NCI-H460 (cell line): Measurements from ENCODE around the gene LAMTOR3. TPM values are rescaled to one million over a fixed set of nuclear protein-coding genes. Genes with fewer than 3 reads are reported as not detected.

Experiments
- DNase-seq: peaks from one replicate; pipeline ENCODE4 v3.0.0-alpha.2; 2016; ENCODE audit warnings: low read depth; ENCODE audit errors: extremely low read depth
- total RNA-seq: library from RNA; depleted of rRNA; stranded (reverse); fragments of >200 nt; shearing (Covaris generic); gene quantifications from 2 replicates; pipeline ENCODE4 v1.2.3, GENCODE V29; 2014

LAMTOR3 gene
- total RNA-seq, 1 experiment from 2014 or later, result 44.7 TPM

- peak; percentile 17 for DNase-seq
Observed at GRCh38 chr4:99863804-99864203, 30.4 kb downstream of the LAMTOR3 start.

GRCh38 chr4:99861120-99861905 lies 32.9 kb downstream of the LAMTOR3 start:
- DNase-seq, result no peak

- DNase-seq, result no peak
Observed at GRCh38 chr4:99860521-99860920, 33.7 kb downstream of the LAMTOR3 start.

DNA sequence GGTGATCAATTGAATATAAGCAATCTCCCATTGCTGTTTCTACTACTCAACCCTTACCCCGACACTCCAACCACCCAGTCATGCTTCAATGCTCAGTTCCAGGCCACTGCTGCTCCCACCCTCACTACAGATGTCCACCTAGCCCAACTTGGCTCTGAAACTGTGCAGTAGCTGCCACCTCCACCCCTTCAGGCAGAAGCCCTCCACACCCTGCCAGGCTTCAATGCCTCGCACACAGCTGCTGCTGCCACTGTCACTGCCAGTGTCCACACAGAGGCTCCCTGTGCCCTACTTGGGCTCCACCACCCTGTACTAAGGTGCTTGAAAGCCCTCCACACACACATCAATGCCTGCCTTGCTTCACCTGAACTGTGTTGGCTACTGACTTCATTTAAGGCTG lies 34.6 kb downstream of the LAMTOR3 start:
- no peak for DNase-seq

DNA sequence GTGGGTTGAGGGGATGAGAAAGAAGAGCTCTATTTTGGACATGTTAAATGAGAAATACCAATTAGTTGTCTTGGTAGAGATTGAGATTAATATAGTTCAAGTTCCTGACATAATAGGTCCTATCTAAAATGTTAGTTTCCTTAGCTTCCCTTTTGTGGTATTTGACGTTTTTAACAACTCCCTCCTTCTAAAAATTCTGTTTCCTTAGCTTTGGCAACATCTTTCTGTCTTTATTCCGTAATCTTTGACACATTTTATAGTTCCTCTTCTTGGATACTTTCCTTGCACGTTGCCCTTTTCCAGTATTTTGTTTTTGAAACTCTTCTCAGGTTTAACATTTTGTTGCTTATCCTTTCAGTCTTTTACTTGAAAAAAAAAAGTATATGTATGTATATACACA lies 36.9 kb downstream of the LAMTOR3 start:
- no peak for DNase-seq

DNA sequence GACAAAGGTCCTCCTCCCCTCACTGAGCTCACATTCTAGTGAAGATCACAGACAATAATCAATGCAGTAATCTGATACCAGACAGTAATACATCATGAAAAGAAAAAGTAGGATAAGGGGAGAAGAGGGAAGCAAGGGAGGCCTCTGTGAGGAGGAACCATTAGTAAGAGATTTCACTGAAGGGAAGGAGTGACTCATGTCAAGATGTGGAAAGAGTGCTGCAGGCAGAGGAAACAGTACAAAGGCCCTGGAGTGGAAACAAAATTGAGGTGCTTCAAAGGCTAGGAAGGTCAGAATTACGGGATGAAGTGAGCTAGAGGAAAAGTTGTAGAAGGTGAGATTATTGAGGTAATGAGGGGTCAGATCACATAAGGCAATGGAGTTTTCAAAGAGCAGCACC lies 38.1 kb downstream of the LAMTOR3 start:
- DNase-seq, result no peak

DNA sequence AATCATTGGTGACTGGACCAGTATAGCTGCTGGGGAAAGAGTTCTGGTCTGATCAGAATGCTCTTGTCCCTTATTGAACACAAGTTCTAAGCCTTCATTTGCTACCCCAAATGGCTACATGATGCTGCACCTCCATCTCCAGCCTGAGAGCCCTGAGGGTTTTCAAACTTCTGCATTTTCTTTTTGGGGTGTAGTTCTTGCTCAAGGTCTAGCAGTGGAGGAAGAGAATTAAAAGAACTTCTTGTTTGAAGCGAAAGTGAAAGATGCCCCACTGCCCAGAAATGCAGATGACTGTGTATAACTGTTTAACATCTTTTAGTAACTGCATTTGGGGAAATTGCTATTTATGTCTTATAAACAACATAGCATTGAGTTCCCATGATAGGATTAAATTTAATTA lies 38.5 kb downstream of the LAMTOR3 start:
- DNase-seq, result no peak

DNA sequence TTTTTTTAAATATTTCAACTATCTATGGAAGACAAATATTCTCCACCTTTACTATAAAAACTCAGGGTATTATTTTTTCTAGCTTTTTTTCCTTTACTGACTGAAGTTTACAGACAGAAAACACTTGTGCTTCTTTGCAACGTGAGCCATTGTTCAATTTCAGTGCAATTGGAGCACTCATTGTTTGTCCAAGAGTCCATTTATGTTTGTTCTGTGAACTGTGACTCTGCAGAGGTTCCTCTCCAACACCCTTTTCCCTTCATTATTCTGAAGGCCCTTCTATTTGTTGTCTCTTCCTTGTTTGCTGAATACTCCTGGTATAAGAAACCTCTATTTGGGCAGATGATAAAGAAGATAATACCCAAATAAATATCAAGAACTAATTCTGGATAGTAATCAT lies 40.2 kb downstream of the LAMTOR3 start:
- no peak for DNase-seq

DNA sequence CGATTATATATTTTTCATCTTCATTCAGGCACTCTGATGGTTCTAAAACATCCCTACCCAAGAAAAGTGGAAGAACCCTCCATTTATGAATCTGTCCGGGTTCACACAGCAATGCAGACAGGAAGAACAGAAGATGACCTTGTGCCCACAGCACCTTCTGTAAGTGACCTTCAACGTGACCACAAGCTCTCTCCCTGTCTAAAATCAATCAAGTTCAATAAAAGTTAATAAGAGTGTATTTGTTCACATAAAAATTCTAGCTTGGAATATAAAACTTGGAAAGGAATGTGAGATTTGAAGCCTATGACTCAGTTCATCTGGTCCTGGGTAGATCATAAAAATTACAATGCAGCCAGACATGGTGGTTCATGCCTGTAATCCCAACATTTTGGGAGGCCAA lies 41.0 kb downstream of the LAMTOR3 start:
- no peak for DNase-seq

DNA sequence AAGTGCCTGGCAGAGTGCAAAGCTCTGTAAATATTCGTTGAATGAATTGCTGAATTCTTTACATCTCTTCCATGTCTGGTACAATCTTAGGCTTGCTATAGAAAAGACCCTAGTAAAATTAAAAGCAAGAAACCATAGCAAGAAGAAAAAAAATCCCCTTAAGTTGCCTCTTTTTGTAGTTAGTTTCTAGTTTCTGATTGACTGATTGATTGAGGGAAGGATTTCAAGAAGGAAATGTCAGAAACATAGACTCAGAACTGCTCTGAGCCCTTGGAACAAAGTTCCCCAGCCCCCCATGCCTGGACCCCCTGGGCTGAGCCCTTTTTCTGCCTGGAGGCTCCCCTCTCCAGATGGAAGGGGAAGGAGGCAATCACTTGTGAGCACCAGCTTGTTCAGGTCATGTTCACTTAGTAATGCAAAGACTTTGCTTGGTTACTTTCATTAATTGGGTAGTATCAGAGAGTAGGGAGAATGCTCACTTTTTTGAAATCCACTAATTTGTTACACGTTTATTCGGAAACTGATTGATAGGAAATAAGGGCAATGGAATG lies 42.0 kb downstream of the LAMTOR3 start:
- no peak for DNase-seq

DNA sequence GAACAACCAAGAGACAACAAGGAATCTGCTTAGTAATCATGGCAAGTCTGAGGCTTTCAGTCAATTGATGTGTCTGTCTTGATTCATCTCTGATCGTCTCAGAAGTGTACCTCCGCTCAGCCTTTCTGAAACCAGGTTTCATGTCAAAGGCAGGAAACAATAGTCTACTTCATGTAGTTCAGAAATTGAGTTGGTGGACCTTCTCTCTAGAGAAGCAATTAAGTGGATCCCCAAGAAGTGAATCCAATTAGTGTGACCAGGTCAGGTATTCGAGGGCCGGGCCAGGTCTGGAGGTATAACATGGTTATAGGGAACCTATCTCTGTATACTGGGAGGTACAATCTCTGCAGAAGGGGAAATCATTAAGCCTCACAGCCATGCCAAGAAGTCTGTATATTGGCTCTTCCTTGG lies 45.6 kb downstream of the LAMTOR3 start:
- no peak for DNase-seq

GRCh38 chr4:99847362-99847976 lies 46.8 kb downstream of the LAMTOR3 start:
- DNase-seq, result no peak

DNA sequence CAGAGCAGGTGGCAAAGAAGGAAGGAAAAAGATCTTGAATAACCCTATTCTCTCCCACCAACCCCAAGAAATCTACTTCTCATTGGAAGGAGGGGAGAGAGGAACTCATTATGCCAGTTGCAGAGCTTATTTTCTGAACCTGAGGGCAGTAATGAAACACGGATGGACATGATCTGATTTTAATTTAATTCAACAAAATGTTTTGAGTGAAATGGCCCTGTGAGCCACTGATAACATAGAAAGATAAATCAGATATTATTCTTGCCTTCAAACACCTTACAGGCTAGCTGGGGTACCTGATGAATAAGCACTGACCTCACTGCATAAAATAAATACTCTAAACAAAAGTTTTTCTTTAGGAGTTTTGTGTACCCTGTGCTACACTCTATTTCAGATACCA lies 47.3 kb downstream of the LAMTOR3 start:
- DNase-seq, result no peak

DNA sequence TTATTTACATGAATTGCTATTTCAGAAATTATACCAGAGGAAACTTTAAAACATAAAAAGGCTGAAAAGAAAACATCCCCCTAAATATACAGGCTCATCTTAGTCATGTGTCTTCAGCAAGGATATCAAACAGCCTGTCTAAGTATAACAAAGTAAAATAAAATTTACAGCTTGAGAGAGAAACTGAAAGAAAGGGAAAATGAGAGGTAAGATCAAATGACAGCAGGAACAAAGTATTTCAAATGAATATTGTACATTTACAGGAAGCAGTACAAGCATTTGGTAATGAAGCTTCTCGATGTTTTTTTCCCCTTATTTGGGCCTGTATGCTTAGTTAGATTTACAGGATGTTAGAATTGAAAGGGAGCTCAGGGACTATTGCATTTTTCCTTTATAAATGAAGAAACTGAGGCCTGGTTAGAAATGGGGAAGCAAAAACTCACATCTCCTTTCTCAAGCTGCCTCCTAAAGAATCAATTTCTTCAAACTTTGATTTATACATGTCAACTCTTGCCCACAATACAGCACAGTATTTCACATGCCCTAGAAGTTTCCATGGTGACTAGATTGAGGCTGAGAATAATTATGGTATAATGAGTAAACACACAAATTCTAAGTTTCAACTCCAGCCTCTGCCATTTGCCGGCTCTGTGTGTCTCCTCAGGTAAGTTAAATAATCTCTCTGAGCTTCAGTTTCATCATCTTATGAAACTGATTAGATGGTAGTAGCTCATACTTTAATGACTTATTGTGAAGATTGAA lies 48.3 kb downstream of the LAMTOR3 start:
- DNase-seq, result no peak

- no peak for DNase-seq
Observed at GRCh38 chr4:99845179-99845578, 49.0 kb downstream of the LAMTOR3 start.

DNA sequence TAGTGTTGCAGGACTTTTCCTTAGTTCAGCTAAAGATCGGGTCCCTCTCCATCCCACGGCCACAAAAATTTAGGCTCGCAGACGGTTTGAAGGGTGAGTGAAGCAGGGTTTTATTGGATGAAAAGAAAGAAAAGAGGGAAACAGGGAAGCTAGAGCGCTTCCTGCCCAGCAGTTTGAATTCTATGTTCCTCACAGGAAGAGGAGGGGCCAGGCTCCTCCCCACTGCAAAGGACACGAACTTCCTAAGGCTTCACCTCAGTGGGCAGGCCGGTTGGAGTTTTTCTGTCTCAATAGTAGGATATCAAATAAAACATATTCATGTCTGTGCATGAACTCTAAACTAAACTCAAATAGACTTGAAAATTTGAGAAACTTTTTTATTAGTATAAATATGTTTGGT lies 50.2 kb downstream of the LAMTOR3 start:
- DNase-seq, result no peak

DNA sequence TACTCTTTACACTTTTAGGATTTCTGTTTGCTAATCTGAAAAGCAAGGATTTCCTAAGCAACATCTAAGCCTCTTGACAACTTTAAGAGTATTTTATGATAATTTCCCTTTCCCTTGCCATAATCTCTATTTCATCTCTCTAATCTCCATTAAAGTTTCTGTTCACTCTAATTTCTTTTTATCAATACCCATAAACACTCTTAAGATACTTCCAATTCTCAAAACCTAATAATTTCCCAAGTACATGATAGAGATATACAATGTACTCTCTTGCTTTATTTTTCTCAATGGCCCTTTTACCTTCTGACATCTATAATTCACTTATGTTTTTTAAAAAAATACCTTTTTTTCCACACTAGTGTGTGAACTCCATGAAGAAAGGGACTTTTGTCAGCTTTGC lies 50.8 kb downstream of the LAMTOR3 start:
- DNase-seq, result no peak

DNA sequence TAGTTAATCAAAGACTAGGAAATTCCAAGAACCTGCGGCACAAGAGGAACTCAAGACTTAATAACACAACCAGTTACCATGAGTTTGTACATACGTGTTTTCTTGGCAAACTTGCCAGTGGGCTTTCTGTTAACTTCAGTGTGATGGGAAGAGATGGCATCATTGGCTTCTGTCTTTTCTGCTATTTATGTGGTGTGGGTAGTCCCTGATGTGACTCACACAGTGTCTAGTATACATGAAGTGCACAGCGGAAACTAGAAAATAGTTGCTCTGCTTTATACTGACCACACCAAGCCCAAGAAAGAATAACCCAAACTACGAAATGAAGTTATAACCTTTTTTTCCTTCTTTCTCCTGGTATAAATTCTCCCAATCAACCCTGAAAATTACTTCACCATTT lies 53.1 kb downstream of the LAMTOR3 start:
- DNase-seq, result no peak

DNA sequence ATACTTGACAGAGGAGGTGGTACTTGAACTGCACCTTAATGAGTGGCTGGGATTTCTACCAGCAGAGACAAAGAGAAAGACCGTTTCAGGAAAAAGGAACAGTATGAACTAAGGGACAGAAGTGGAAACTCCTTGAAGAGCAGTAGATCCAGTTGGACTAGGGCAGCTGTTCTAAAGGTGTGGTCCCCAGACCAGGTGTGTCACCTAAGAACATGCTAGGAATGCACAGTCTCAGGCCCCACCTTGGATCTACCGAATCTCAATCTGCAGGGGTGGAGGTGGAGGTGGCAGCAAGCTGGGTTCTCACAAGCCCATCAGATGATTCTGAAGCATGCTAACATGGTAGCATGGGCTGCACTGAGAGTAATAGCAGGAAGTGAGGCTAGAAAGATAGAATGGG lies 55.3 kb downstream of the LAMTOR3 start:
- no peak for DNase-seq

- no peak for DNase-seq
Observed at GRCh38 chr4:99835942-99836341, 58.3 kb downstream of the LAMTOR3 start.

- no peak for DNase-seq
Observed at GRCh38 chr4:99834569-99834968, 59.7 kb downstream of the LAMTOR3 start.
